Measurements from ENCODE around the gene IL17B.

Gene IL17B

DNA sequence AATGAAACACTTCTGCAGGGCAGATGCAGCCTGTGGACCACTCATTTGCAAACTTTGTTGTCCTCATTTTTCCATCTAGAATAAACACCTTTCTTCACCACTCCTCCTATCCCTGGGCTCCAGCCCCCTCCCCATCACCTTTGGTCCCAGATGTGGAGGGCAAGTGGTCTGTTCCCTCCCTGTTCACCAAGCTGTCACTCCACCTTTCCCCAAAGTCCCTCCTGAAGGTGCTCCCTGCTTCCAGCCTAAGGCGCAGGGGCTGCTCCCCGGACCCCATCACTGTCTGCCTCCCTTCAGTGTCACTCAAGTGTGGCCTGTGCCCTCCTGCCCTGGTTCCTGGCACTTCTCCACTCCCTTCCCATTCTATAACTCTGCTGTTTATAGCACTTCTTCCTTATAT is 14.4 kb downstream of the IL17B start:
- Histone ChIP-seq H3K27ac (ENCODE audit: low read depth, low read length, poor library complexity, severe bottlenecking) (no peak overlapping the region), H3F3A (ENCODE audit: insufficient read depth, low read length) (no peaks in the 10 kb centered on the region), H3K79me2 (ENCODE audit: insufficient read depth, low read length) (no peaks in the 10 kb centered on the region), H4K20me1 (ENCODE audit: insufficient read depth, low read length) (no peaks in the 10 kb centered on the region), H2AFZ (ENCODE audit: low read length) (no peak overlapping the region), H3K4me3 (ENCODE audit: low read depth, low read length, poor library complexity, severe bottlenecking) (no peak overlapping the region), H3K4me1 (ENCODE audit: insufficient read depth, low read length, severe bottlenecking) (peaks cover 10% of the 10 kb centered on the region), H3K36me3 (ENCODE audit: insufficient read depth, low read length) (peaks cover 23% of the 10 kb centered on the region; the same call in 1 of the 2 replicates), H3K9ac (ENCODE audit: low read length) (no peak overlapping the region), H3K9me2 (ENCODE audit: low read depth, low read length) (no peaks in the 10 kb centered on the region), H3K4me2 (ENCODE audit: low read length) (no peak overlapping the region), H3K9me3 (ENCODE audit: low read length) (no peaks in the 10 kb centered on the region), H3K27me3 (ENCODE audit: insufficient read depth, low read length) (no peaks in the 10 kb centered on the region)
- TF ChIP-seq, protein P1, sequence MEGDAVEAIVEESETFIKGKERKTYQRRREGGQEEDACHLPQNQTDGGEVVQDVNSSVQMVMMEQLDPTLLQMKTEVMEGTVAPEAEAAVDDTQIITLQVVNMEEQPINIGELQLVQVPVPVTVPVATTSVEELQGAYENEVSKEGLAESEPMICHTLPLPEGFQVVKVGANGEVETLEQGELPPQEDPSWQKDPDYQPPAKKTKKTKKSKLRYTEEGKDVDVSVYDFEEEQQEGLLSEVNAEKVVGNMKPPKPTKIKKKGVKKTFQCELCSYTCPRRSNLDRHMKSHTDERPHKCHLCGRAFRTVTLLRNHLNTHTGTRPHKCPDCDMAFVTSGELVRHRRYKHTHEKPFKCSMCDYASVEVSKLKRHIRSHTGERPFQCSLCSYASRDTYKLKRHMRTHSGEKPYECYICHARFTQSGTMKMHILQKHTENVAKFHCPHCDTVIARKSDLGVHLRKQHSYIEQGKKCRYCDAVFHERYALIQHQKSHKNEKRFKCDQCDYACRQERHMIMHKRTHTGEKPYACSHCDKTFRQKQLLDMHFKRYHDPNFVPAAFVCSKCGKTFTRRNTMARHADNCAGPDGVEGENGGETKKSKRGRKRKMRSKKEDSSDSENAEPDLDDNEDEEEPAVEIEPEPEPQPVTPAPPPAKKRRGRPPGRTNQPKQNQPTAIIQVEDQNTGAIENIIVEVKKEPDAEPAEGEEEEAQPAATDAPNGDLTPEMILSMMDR (IDR thresholded peaks at IDR 0.05; ENCODE audit: low read length) = no peak
- TF ChIP-seq EZH2 (IDR thresholded peaks at IDR 0.05; ENCODE audit: borderline replicate concordance, low read length) = no peak

DNA sequence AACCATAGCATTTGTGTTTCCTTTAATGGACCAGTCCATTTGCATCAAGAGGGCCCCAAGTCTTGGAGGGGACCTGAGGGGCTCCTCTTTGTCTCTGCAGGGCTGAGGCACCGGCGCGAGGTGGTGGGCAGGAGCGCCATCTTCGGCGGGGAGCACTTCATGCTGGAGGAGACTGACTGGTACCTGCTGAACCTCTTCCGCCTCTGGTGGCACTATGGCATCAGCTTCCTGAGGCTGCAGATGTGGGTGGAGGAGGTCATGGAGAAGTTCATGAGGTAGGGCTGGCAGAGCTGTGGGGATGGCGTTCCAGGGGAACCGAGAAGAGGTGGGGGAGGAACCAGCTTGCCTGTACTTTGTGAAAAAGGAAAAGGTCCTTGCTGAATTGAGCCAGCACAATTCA is 15.2 kb downstream of the IL17B start:
- Histone ChIP-seq H3K36me3 (ENCODE audit: insufficient read depth, low read length) (peaks cover 23% of the 10 kb centered on the region; the same call in 1 of the 2 replicates), H3K9me3 (ENCODE audit: low read length) (no peaks in the 10 kb centered on the region)
- TF ChIP-seq, protein P1 (IDR thresholded peaks at IDR 0.05; ENCODE audit: low read length) = no peak
- no peak for TF ChIP-seq EZH2 (IDR thresholded peaks at IDR 0.05; ENCODE audit: borderline replicate concordance, low read length)

DNA sequence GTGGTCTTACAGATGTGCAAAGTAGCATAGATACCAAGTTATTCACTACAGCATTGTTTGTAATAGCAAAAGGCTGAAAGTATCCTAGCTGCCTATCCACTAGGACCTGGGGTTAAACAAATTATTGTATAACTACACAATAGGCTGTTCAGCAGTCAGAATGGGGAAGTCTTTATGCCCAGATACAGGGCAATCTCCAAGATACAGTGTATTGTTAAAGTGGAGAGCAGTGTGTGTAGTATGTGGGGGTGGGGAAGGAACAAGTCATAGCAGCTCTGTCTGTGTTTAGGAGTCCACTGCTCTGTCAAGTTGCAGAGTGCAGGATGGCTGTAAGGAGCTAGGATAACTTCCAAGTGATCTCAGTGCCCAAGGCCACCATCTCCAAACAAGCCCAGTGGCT is 15.7 kb downstream of the IL17B start:
- Histone ChIP-seq H3K27me3 (ENCODE audit: insufficient read depth, low read length) (no peaks in the 10 kb centered on the region), H3K27ac (ENCODE audit: low read depth, low read length, poor library complexity, severe bottlenecking) (no peak overlapping the region), H3K9me3 (ENCODE audit: low read length) (no peaks in the 10 kb centered on the region), H3K4me2 (ENCODE audit: low read length) (no peak overlapping the region), H3K79me2 (ENCODE audit: insufficient read depth, low read length) (no peaks in the 10 kb centered on the region), H4K20me1 (ENCODE audit: insufficient read depth, low read length) (no peaks in the 10 kb centered on the region), H3K9me2 (ENCODE audit: low read depth, low read length) (no peaks in the 10 kb centered on the region), H3F3A (ENCODE audit: insufficient read depth, low read length) (no peaks in the 10 kb centered on the region), H2AFZ (ENCODE audit: low read length) (no peak overlapping the region), H3K4me3 (ENCODE audit: low read depth, low read length, poor library complexity, severe bottlenecking) (no peak overlapping the region), H3K36me3 (ENCODE audit: insufficient read depth, low read length) (peaks cover 23% of the 10 kb centered on the region; the same call in 1 of the 2 replicates), H3K9ac (ENCODE audit: low read length) (no peak overlapping the region), H3K4me1 (ENCODE audit: insufficient read depth, low read length, severe bottlenecking) (peaks cover 21% of the 10 kb centered on the region)
- TF ChIP-seq EZH2 (IDR thresholded peaks at IDR 0.05; ENCODE audit: borderline replicate concordance, low read length) = no peak
- TF ChIP-seq, protein P1 (IDR thresholded peaks at IDR 0.05; ENCODE audit: low read length) = no peak

More for the DNA sequence above, 15.2 kb downstream of the IL17B start:
- Histone ChIP-seq H3K9me2 (ENCODE audit: low read depth, low read length) (no peaks in the 10 kb centered on the region), H3K79me2 (ENCODE audit: insufficient read depth, low read length) (no peaks in the 10 kb centered on the region), H3K4me1 (ENCODE audit: insufficient read depth, low read length, severe bottlenecking) (peaks cover 15% of the 10 kb centered on the region), H3K4me2 (ENCODE audit: low read length) (no peak overlapping the region), H3K27me3 (ENCODE audit: insufficient read depth, low read length) (no peaks in the 10 kb centered on the region), H3F3A (ENCODE audit: insufficient read depth, low read length) (no peaks in the 10 kb centered on the region), H3K27ac (ENCODE audit: low read depth, low read length, poor library complexity, severe bottlenecking) (no peak overlapping the region), H3K9ac (ENCODE audit: low read length) (no peak overlapping the region), H4K20me1 (ENCODE audit: insufficient read depth, low read length) (no peaks in the 10 kb centered on the region), H3K4me3 (ENCODE audit: low read depth, low read length, poor library complexity, severe bottlenecking) (no peak overlapping the region), H2AFZ (ENCODE audit: low read length) (no peak overlapping the region)
